ENCODE data around the gene PPME1.

- TF ChIP-seq POLR2A (IDR thresholded peaks at IDR 0.05) (no peak), CTCF (IDR thresholded peaks at IDR 0.05) (no peak)
Observed at GRCh38 chr11:74262725-74263124, 91.6 kb downstream of the PPME1 start.

All from Peyer's patch (tissue), 4 donors.